Fibroblast of lung (primary cell): ENCODE measurements around the gene KIF11.

Experiments used
- EZH2 ChIP-seq: IDR thresholded peaks from 2 replicates; pipeline ENCODE4 v1.5.1; 2012; ENCODE audit warnings: low read length, control low read depth, mild to moderate bottlenecking; ENCODE audit errors: missing control alignments
- TF ChIP-seq, protein P1 (sequence below), 2 donors: IDR thresholded peaks in 1 of 2; conservative IDR thresholded peaks in 1 of 2; 1 replicate in 1 of 2; 2 replicates in 1 of 2; pipeline ENCODE4 v1.5.1; 2011 to 2012; ENCODE audit warnings: low read length in 2 of 2, control low read depth in 1 of 2, inconsistent platforms in 1 of 2, low read depth in 1 of 2, mild to moderate bottlenecking in 1 of 2

DNA sequence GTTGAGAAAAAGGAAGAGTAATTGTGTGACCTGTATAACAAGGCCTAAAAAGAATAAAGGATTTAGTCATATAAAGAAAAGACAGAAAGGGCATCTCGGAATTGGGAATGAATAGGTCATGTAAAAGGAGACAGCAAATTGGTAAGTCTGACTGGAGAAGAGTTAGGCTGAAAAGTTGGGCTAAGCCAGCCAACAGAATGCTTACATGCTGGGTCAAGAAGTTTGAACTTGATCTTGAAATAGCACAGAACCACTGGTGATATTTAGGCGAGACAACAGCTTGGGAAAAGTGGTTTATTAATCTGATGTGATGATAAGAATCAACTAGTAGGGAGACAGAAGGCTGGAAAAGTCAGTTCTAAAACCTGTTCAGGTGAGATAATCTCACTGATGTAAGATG lies 23.9 kb upstream of the KIF11 start:
- TF ChIP-seq, protein P1, sequence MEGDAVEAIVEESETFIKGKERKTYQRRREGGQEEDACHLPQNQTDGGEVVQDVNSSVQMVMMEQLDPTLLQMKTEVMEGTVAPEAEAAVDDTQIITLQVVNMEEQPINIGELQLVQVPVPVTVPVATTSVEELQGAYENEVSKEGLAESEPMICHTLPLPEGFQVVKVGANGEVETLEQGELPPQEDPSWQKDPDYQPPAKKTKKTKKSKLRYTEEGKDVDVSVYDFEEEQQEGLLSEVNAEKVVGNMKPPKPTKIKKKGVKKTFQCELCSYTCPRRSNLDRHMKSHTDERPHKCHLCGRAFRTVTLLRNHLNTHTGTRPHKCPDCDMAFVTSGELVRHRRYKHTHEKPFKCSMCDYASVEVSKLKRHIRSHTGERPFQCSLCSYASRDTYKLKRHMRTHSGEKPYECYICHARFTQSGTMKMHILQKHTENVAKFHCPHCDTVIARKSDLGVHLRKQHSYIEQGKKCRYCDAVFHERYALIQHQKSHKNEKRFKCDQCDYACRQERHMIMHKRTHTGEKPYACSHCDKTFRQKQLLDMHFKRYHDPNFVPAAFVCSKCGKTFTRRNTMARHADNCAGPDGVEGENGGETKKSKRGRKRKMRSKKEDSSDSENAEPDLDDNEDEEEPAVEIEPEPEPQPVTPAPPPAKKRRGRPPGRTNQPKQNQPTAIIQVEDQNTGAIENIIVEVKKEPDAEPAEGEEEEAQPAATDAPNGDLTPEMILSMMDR (conservative IDR thresholded peaks at IDR 0.05 in 1 of 2, IDR thresholded peaks at IDR 0.05 in 1 of 2; ENCODE audit: low read depth in 1 of 2, low read length in 2 of 2), result no peak
- no peak for TF ChIP-seq EZH2
